GM12874 (cell line): ENCODE measurements around the gene ACOT12.

Source experiments
- CTCF ChIP-seq: IDR thresholded peaks from 2 replicates; pipeline ENCODE4 v1.5.1; 2011; ENCODE audit warnings: low read depth, mild to moderate bottlenecking, control low read depth, low read length, moderate library complexity; ENCODE audit not compliant: insufficient read depth

ACOT12 gene

DNA sequence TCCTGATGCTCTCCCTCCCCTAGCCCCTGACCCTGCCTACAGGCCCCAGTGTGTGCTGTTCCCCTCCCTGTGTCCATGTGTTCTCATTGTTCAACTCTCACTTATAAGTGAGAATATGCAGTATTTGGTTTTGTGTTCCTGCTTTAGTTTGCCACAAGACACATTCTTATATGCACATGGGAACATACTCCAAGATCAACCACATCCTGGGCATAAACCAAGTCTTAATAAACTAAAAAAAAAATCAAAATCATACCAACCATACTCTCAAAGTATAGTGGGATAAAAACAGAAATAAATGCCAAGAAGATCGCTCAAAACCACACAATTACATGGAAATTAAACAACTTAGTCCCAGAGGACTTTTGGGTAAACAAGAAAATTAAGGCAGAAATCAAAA lies 103.8 kb downstream of the ACOT12 start:
- no peak for TF ChIP-seq CTCF

DNA sequence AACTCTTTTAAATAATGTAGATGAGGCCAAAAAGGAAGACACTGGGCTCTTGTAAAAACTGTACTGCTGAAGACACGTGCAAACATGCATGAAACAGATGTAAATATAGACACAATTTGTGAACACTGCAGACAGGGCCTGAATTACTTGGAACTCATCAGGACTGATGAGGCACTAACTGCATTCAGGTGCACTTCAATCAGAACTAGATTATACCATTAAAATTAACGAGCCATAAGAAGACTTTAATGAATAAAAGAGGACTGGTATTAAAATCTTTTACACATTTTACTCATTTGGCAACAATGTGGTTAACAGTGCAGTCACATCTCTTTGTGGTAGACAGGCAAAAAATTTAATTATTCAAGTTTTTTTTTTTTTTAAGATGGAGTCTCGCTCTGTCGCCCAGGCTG lies 105.9 kb downstream of the ACOT12 start:
- no peak for TF ChIP-seq CTCF

- no peak for TF ChIP-seq CTCF
Measured at GRCh38 chr5:81286059-81286617, 107.8 kb downstream of the ACOT12 start.

GRCh38 chr5:81283976-81284375 lies 110.0 kb downstream of the ACOT12 start:
- TF ChIP-seq CTCF, result no peak
